GM19372 (cell line): Measurements from ENCODE around the gene KCTD17.

ENCODE experiments used
- ATAC-seq: cut with Tn5 transposase; IDR thresholded peaks from one replicate; pipeline ENCODE4 v1.9.1; 2021; ENCODE audit warnings: mild to moderate bottlenecking, low read depth, moderate library complexity; ENCODE audit not compliant: unreplicated experiment

Gene KCTD17

DNA sequence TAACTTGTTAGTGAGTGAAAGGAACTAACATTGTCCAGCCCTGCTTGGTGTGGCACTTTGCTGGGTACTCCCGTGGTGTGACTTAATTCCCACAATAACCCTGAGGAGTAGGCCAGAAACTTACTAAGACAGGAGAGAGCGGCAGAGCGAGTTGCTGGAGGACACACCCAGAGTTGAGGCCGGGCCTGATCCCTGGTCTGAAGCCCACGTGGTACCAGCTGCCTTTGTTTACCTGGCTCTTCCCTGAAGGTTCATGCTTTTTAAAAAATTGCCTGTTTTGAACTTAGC lies 31.4 kb upstream of the KCTD17 start:
- ATAC-seq: no peak

DNA sequence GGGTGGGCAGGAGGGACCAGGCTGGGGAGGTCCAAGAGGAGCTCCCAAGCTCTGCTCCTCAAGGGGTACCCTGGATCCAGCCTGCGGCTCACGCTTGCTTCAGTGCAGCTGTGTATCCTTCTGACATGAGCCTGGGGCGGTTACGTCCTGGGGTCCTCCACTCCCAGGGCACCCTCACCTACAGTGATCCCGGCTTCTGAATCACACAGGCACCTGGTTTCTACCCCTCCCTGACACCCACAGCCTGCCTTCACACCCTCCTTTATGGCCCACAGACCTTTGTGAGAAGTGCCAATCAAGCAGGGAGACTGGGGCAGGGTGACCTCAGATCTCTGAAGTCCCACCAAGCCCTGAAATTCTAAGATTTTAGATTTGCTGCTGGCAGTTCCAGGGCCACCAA lies 30.5 kb upstream of the KCTD17 start:
- no peak for ATAC-seq

DNA sequence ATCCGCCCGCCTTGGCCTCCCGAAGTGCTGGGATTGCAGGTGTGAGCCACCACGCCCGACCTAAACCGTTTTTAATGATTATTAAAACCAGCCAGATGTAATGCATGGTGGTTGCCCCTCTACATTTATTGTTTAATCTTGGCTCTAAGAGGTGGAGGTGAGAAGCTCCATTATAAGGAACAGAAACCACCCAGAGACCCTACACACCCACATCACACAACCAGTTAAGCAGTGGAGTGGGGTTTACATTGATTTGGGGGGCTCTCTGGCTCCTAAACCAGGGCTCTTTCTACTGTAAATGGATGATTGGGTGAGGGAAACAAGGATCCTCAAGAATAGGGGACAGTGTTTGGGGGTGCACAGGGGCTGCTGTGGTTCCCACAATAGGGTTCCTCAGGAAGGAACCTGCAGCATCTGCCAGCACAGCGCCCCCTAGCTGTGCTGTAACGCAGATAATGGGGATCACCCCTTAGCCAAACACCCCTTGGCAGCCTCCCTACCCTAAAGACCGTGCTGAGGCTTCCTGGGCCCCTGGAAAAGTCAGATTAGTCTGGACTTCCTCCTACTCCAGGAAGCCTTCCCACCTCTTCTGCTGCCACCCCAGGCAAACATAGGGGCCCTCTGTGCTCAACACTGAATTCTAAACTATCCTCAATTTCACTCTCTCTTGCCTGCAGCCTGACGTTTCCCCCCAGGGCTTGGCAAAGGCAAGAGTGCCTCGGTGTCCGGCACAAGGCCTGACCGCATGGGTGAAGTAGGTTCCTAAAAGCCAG lies 29.6 kb upstream of the KCTD17 start:
- no peak for ATAC-seq

DNA sequence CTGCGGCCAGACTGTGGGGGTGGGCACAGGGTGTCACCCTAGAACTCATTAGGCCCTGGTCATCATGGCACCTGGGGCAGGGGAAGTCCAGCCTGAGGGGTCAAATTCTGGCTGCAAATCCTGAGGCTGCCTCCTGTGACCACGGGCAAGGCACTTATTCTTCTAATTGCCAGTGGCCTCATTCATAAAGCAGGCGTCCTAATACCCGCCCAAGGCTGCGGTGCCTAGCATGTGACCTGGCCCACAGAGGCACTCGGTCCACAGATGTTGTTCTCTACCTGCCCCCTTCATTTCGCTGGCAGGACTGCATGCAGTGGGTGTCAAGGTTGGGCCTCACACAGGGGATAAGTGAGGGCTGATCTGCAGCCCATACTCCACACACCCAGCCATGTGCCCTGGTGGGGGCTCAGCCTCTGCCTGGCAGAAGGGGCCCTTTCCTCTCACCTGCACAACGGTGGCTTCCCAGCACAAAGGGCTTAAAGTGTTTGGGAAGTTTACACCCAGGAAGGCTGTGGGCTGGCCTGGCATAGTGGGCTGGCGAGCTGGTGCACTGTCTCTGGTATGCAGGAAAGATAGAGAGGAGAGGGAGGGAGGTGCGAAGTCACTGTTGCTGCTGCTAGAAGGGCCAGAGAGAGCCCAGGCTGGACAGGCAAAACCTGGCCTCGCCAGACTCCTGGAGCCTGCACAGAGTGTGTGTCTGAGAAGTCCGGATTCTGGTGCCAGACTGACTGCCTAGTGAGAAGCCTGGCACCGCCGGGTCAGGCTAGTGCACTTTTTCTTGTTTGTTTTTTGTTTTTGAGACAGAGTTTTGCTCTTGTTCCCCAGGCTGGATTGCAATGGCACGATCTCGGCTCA lies 28.8 kb upstream of the KCTD17 start:
- ATAC-seq: no peak

DNA sequence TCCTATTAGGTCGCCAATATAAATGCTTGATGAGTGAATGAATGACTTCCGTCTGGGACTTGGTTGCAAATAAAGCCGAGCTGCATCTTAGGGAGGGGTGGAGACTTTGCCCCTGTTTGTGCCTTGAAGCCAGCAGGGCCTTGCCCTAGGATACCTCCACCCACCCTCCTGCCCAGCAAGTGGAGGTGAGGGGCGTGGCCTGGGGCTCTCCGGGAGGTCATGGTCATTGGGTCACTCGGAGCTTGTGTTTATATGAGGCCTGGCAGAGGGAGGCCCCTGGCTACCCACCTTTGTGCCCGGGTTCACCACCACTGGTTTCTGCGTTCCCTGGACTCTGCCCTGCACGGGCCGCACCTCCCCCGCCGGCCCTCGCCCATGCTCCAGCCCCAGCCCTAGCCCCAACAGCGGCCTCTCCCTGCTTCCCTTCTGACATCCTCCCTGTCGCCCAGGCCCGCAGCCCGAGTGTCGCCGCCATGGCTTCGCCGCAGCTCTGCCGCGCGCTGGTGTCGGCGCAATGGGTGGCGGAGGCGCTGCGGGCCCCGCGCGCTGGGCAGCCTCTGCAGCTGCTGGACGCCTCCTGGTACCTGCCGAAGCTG lies 27.7 kb upstream of the KCTD17 start:
- ATAC-seq: no peak

DNA sequence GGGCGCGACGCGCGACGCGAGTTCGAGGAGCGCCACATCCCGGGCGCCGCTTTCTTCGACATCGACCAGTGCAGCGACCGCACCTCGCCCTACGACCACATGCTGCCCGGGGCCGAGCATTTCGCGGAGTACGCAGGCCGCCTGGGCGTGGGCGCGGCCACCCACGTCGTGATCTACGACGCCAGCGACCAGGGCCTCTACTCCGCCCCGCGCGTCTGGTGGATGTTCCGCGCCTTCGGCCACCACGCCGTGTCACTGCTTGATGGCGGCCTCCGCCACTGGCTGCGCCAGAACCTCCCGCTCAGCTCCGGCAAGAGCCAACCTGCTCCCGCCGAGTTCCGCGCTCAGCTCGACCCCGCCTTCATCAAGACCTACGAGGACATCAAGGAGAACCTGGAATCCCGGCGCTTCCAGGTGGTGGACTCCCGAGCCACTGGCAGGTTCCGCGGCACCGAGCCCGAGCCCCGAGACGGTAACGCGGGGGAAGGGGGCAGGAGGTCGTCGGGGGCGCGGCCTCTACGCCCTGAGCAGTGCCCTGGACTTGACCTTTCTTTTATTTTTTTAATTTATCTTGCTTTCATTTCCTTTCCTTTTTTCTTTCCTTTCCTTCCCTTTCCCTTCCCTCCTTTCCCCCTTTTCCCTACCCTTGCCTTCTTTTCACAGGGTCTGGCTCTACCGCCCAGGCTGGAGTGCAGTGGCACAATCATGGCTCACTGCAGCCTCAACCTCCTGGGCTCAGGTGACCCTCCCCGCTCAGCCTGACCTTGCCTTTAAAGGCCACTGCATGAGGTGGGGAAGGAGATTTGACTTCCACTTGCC lies 27.0 kb upstream of the KCTD17 start:
- ATAC-seq: no peak

DNA sequence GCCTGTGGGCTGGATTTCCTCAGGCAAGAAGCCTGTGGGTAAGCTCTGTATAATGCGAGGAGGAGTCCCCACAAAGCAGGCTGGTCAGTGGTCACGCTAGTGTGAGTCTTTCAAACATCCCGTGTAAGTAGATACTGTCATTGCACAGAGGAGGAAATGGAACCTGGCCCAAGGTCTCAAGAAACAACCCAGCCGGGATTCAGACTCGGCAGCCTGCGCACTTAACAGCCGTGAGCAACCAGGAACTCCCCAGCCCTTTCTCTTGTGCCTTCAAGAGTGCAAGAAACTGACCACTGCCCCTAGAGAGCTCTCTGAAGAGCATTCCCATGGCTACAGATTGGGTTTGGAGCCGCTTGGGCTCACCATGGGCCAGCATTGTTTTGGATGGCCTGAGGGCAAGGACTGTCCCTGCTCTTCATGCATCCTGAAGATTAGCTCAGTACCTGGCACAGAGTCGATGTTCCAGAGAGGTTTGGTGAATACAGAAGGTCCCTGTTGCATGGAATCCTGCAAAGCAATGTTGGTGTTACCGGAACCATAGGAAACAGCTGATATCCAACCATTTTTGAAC lies 26.0 kb upstream of the KCTD17 start:
- no peak for ATAC-seq

DNA sequence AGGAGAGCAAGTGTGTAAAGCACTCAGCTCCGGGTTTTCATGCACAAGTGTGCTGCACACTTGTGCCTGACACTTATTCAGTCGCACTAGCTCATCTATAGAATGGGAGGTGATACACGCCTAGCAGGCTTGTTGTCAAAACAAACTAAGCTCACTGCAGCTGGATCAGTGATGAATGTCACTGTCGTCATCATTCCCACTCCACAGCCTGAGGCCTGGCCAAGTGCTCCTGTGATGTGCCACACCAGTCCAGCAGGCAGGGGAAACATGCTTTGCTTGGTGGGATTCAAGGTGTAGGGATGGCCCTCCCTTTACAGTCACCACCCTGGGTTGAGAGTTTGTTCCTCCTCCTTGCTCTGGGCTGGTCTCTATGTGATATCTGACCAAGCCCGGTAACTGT lies 25.2 kb upstream of the KCTD17 start:
- ATAC-seq: no peak

DNA sequence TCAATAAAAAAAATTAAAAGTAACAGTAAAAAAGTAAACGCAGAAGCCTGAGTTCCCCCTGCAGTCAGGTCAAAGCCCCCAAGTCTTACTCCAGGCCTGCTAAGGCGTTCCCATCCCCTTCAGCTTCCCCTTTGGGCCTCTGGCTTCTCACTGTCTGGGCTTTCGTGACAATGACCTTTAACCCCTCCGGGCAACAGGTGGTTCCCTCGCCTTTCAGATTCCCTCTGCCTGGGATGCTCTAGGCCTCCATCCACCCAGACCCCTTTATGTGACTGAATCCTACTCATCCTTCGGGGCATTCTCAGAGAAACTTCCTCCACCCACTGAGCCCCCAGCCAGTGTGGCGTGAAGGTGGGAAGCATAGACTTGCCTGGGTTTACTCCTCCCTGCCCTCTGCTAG lies 24.0 kb upstream of the KCTD17 start:
- ATAC-seq: no peak

DNA sequence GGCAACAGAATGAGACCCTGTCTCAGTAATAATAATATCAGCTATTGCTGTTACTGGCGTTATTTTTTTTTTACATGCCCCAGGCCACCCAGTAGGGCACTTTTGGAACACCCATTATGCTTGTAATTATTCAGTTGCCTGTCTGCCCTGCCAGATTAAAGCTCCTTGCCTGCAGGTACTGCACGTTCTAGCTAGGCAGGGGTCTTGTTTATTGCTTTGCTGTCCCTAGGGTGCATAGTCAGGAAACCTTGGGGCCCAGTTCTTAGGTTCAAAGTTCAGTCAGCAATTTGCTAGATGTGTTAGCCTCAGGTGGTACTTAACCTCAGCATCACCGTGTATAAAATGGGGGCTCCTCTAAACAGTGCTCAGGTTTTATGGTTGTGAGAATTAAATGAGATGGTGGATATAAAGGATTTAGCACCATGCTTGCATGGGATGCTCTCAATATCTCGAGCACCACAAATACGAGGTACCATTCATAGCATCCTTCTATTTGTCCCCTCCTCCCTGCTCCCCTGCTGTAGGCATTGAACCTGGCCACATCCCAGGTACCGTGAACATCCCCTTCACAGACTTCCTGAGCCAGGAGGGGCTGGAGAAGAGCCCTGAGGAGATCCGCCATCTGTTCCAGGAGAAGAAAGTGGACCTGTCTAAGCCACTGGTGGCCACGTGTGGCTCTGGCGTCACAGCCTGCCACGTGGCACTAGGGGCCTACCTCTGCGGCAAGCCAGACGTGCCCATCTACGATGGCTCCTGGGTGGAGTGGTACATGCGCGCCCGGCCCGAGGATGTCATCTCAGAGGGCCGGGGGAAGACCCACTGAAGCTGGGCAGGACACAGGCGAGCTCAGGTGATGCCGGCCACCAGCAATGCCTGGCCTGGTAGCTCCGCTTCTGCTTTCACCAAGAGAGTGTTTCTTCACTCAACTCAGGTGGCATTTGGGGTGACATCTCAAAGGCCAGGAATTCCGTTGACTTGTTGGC lies 22.6 kb upstream of the KCTD17 start:
- no peak for ATAC-seq

DNA sequence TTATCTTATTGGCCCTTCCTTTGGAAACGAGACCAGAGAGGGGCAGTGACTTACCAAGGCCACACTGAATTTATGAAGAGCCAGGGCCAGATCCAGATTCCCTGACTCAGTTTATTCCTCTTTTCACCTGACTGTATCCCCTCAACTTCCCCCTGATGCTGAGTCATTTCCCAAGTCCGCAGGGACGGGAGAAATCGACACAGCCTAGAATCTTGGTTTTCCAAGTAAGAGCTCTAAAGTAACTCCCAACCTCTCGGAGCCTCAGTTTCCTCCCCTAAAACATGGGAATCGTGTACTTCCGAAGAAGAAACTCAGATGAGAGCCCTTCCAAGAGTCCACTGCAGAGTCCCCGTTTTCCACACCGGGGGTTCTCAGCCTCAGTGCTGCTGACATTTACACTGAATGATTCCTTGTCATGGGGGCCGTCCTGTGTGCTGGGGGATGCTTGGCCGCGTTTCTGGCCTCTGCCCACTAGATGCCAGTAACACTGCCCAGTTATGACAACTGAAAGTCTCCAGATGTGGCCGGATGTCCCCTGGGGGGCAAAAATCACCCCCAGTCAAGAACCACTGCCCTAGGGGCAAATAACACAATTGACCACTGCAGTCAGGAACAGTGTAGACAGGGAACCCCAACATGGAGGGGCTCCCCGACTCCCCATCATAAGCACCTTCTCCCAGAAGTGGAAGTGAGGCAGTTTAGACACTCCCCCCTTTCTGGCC lies 20.8 kb upstream of the KCTD17 start:
- ATAC-seq: no peak

DNA sequence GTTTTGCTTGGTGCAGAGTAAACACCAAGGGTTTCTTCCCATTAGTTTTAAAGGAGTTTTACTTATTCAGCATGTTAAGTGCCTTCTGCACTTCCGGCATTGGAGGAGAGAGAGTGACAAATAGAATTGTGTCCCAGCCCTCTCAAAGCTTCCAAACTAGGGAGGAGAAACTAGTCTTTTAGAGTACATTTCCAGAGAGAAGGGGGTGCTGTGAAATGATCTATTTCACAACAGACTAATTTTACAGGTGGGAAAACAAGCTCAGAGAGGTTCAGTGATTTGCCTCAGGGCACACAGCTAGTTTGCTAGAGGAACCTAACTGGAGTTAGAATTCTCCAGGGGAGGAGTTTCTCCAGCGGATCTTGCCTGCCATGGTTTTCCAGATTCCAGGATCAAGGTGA lies 19.4 kb upstream of the KCTD17 start:
- no peak for ATAC-seq

DNA sequence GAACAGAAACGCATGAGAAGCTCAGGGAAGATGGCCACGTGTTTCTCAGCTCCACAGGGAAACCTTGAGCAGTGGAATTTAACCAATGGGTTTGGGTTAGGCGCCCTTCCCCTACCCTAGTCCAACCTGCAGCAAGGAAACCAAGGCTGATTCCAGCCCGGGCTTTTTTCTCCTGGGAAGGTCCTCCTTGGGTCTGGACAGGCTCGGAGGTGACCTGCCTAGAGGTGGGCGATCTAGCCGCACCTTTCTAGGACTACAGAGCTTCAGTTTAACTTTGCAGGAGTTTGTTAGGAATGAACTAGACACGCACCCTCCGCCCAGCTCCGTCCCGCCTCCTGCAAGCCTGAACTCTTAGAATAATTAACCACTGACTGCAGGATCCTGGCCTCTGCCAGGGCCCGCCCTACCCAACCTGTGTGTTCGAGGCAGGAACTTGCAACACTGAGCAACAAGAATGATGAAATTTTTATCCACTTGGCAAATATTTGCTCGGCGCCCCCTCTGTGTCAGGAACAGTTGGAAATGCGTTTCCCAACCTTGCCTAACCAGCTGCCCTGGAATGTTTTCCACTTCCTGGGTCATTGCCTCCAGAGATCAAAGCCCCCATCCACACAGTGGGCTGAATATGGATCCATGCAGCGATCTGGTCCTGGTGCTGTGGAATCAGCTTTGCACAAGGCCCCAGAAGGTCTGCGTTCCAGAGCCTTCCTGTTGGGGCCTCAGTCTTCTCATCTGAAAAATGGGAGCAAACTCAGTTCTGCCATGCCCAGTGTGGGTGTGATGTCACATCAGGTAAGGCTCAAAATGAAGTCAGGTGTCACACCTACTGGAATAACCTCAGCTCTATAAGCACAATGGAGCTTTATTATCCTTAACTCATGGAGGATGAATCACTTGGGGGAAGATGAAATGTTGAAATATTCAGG lies 18.7 kb upstream of the KCTD17 start:
- ATAC-seq: no peak

DNA sequence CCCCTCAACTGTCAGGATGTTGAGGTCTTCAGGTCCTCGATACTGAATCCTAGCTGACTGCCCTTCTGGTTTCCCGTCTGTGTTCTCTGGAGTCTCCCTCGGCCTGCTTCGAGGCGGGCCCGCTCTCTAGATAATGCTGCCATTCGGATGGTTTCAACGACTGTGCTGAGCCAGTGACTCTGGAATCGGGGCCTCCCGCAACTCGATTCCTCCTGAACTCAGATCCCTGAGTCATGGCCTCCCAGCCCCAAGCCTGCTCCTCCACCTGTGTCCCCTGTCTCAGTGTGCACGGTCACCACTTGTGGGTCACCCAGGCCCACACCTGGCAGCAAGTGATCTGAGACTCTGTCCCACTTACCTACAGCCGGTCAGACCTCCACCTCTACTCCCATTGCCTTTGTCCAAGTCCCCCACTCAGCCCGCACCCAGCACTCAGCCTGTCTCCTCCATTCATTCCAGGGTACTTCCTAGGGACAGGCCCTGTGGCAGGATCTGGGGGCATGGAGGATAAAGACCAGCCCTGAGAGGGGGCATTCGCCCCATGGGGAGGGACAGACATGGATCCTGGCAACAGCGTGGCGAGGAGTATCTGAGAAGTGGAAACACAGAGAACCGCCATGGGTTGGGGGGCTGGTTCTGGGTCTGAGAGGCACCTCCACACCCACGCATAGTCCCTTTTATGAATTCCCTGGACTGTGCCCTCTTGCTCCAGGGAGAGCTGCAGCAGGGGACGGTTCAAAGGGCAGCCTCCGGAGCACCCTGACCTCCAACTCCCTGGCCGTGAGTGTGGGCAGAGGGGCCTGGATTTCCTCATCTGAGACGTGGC lies 17.7 kb upstream of the KCTD17 start:
- no peak for ATAC-seq

DNA sequence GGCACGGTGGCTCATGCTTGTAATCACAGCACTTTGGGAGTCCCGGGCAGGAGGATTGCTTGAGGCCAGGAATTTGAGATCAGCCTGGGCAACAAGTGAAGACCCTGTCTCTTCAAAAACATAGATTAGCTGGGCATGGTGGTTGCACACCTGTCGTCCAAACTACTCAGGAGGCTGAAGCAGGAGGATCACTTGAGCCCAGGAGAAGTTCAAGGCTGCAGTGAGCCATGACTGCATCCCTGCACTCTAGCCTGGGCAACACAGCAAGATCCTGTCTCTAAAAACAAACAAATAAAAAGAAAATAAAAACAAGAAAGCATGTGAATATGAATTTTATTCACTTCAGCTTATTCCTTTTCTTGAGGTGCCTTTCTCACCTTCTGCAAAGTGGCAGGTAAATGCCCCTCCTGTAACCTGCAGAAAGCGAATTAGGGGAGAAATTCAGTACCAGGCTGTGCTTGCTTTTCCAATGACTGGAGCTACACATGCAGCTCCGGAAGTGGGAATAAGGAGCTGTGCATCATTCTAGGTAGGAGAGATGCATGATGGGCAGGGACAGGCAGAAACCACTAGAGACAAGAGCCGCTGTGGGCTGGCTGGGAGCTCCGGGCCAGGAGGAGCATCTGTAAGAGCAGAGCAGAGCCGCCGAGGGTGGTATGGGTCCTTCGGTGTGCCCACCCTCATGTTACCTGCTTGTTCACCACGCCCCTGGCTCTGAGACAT lies 14.7 kb upstream of the KCTD17 start:
- ATAC-seq: no peak

DNA sequence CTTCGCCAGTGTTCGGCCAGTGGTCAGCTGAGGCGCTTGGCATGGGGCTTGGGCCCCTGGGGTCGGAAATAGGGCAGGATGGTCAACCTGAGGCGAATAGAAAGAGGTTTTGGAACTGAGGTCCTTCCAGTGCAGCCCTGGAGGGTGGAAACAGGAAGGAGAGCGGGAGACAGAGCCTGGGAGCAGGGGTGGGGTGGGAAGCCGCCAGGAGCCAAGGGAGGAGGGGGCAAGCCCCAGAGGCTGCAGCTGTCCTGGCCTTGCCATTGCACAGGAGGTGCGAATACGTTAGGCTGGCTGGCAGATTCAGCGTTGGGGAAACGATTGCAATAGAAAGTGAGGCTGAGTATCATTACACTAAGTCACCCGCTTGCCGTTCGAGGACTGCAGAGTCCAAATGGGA lies 13.9 kb upstream of the KCTD17 start:
- ATAC-seq: no peak
